Immature natural killer cell (primary cell): Measurements from ENCODE around the gene LRRC47. TPM values are rescaled to one million over a fixed set of nuclear protein-coding genes. Genes with fewer than 3 reads are reported as not detected.
"Not testable (repeated sequence)": the region's sequence is repeated elsewhere in the genome, so short reads cannot be mapped to it uniquely, and the experiment has no call there.

ENCODE experiments used
- DNase-seq, 3 donors: peaks; one replicate each; pipeline ENCODE4 v3.0.0; 2022; ENCODE audit warnings: mixed read lengths in 1 of 3
- H3K27ac Mint-ChIP-seq, 6 donors: one replicate each; pipeline ENCODE4 v1.8.0; 2020; ENCODE audit warnings: mixed read lengths in 6 of 6, mild to moderate bottlenecking in 5 of 6, inconsistent platforms in 4 of 6, moderate library complexity in 3 of 6
- H3K27me3 Mint-ChIP-seq, 3 donors: one replicate each; pipeline ENCODE4 v1.8.0; 2020 to 2021; ENCODE audit warnings: low read depth in 3 of 3, mild to moderate bottlenecking in 3 of 3, mixed read lengths in 3 of 3, moderate library complexity in 3 of 3, inconsistent platforms in 1 of 3
- H3K36me3 Mint-ChIP-seq, 3 donors: one replicate each; pipeline ENCODE4 v1.8.0; 2020; ENCODE audit warnings: mixed read lengths in 3 of 3, inconsistent platforms in 2 of 3, mild to moderate bottlenecking in 2 of 3
- H3K4me1 Mint-ChIP-seq, 2 donors: one replicate each; pipeline ENCODE4 v1.8.0; 2020; ENCODE audit warnings: inconsistent platforms in 2 of 2, mild to moderate bottlenecking in 2 of 2, mixed read lengths in 2 of 2, moderate library complexity in 1 of 2
- H3K4me3 Mint-ChIP-seq, 5 donors: one replicate each; pipeline ENCODE4 v1.8.0; 2020; ENCODE audit warnings: mild to moderate bottlenecking in 5 of 5, mixed read lengths in 5 of 5, inconsistent platforms in 3 of 5, moderate library complexity in 3 of 5
- H3K9me3 Mint-ChIP-seq, 6 donors: one replicate each; pipeline ENCODE4 v1.8.0; 2020; ENCODE audit warnings: mild to moderate bottlenecking in 6 of 6, mixed read lengths in 6 of 6, inconsistent platforms in 4 of 6, moderate library complexity in 3 of 6
- polyA plus RNA-seq, 3 donors: library from polyadenylated mRNA; unstranded; fragments of 300-500 nt; fragmentation: Illumina TruSeq; gene quantifications; one replicate each; pipeline ENCODE4 v1.2.3, GENCODE V29; 2021

Gene LRRC47
- polyA plus RNA-seq, 3 donors from 2014 or later: 19.3 to 28.3 (median 27.7) TPM

- Mint-ChIP-seq H3K27me3 (peaks cover 3 to 12% (median 7%) of the 10 kb centered on the region in 3 donors), H3K27ac (peak overlapping the region in 5 of 6 donors; percentile 49 to 95 (median 82)), H3K9me3 (no peaks in the 10 kb centered on the region), H3K4me1 (peaks cover 4 to 8% of the 10 kb centered on the region in 2 donors), H3K36me3 (peaks cover 0 to under 1% (median 0%) of the 10 kb centered on the region in 3 donors), H3K4me3 (peak overlapping the region in 1 of 5 donors; percentile 75)
- no peak for DNase-seq
These were observed 13.4 kb upstream of the LRRC47 start for GRCh38 chr1:3809680-3810079.

GRCh38 chr1:3807769-3808168, 11.5 kb upstream of the LRRC47 start:
- no peak for DNase-seq
- no peaks in the 10 kb centered on the region for H3K36me3 Mint-ChIP-seq
- no peak overlapping the region for H3K4me3 Mint-ChIP-seq
- peaks cover 3 to 19% (median 10%) of the 10 kb centered on the region in 3 donors for H3K27me3 Mint-ChIP-seq
- peak overlapping the region in 1 of 6 donors; percentile 57 for H3K27ac Mint-ChIP-seq
- H3K4me1 Mint-ChIP-seq: peaks cover 4 to 8% of the 10 kb centered on the region in 2 donors
- H3K9me3 Mint-ChIP-seq: no peaks in the 10 kb centered on the region

GRCh38 chr1:3805038-3805437, 8.7 kb upstream of the LRRC47 start:
- no peak overlapping the region for H3K4me3 Mint-ChIP-seq
- H3K27ac Mint-ChIP-seq: no peak overlapping the region
- no peaks in the 10 kb centered on the region for H3K9me3 Mint-ChIP-seq
- DNase-seq: no peak
- peaks cover 3 to 22% (median 13%) of the 10 kb centered on the region in 3 donors for H3K27me3 Mint-ChIP-seq
- peaks cover 4 to 9% of the 10 kb centered on the region in 2 donors for H3K4me1 Mint-ChIP-seq
- no peaks in the 10 kb centered on the region for H3K36me3 Mint-ChIP-seq

DNA sequence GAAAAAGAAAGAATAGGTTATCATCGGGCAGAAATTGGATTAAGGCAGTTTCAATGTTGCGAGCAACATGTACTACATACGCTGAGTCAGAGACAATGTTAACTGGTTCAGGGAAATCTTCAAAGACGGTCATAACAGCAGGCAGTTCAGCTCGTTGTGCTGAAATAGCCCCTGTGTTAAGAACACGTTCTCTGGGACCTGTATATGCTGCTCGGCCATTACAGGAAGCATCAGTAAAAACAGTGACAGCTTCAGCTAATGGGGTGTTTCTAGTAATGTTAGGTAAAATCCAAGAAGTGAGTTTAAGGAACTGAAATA, 8.3 kb upstream of the LRRC47 start:
- H3K27ac Mint-ChIP-seq, H3K4me3 Mint-ChIP-seq, H3K36me3 Mint-ChIP-seq, H3K4me1 Mint-ChIP-seq, DNase-seq, H3K9me3 Mint-ChIP-seq: not testable (repeated sequence)
- peaks cover 6 to 24% (median 13%) of the 10 kb centered on the region in 3 donors for H3K27me3 Mint-ChIP-seq

- DNase-seq: no peak
- Mint-ChIP-seq H3K27ac (peak overlapping the region in 1 of 6 donors; percentile 21), H3K36me3 (no peaks in the 10 kb centered on the region), H3K9me3 (no peaks in the 10 kb centered on the region), H3K4me1 (peaks cover 2 to 5% of the 10 kb centered on the region in 2 donors), H3K27me3 (peaks cover 6 to 24% (median 13%) of the 10 kb centered on the region in 3 donors), H3K4me3 (no peak overlapping the region)
These were observed 7.8 kb upstream of the LRRC47 start for GRCh38 chr1:3803905-3804626.

GRCh38 chr1:3800795-3801194, 4.5 kb upstream of the LRRC47 start:
- Mint-ChIP-seq H3K27me3 (peaks cover 6 to 28% (median 14%) of the 10 kb centered on the region in 3 donors), H3K4me1 (peaks cover 11 to 15% of the 10 kb centered on the region in 2 donors)
- not testable (repeated sequence) for H3K36me3 Mint-ChIP-seq, H3K4me3 Mint-ChIP-seq, H3K27ac Mint-ChIP-seq, H3K9me3 Mint-ChIP-seq, DNase-seq

DNA sequence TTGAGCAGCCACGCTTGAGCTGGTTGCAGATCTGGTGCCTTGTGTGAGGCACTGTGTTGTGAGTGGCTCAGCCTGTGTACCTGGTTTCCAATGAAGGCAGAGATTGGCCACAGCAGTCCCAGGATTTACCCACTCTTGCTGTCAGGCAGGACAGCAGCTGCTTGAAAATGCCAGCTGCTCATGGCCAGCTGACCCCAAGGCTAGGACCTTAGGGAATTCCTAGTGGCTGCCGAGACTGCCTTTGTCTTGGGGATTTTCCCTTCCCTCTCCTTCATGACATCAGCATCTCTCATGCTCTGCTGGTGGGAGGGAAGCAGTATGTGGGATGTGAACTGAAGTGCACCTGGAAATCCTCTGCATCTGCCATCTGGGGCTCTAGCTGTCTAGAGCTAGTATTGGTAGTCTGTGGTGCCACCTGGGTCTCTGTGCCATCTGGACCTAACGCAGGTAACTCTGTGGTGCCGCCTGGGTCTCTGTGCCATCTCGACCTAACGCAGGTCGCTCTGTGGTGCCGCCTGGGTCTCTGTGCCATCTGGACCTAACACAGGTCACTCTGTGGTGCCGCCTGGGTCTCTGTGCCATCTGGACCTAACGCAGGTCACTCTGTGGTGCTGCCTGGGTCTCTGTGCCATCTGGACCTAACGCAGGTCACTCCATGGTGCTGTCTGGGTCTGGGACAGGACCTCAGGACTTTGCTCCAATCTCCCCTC, 3.8 kb upstream of the LRRC47 start:
- Mint-ChIP-seq H3K4me1 (peaks cover 15 to 21% of the 10 kb centered on the region in 2 donors), H3K9me3 (no peaks in the 10 kb centered on the region), H3K27me3 (peaks cover 6 to 24% (median 16%) of the 10 kb centered on the region in 3 donors), H3K36me3 (peaks cover 3 to 4% (median 4%) of the 10 kb centered on the region in 3 donors), H3K4me3 (no peak overlapping the region), H3K27ac (no peak overlapping the region)
- DNase-seq: no peak

- no peak for DNase-seq
- Mint-ChIP-seq H3K27ac (peak overlapping the region; percentile 0 to 88 (median 84)), H3K4me1 (peaks cover 46 to 48% of the 10 kb centered on the region in 2 donors)
These were observed 664 bp downstream of the LRRC47 start for GRCh38 chr1:3795453-3796214.

DNA sequence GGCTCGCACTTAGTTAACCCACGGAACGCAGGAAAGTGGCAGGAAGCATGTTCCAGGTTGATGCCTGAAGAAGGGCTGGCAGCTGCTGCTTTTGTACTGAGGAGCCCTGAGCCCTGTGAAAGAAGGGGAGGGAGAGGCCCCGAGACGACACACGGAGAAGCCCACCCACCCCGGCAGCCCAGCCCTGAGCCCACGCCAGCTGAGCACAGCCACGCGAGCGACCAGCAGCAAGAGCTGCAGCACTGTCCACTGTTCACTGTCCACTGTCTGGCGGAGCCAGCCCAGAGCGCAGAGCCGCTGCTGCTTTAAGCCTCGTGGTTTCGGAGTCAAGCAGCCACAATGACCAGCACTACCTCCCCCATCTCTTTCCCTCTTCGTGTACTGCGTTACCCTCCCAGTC, 5.3 kb downstream of the LRRC47 start:
- Mint-ChIP-seq H3K9me3 (no peaks in the 10 kb centered on the region), H3K36me3 (peaks cover 0 to 6% (median 0%) of the 10 kb centered on the region in 3 donors), H3K4me3 (no peak overlapping the region), H3K4me1 (peaks cover 57 to 58% of the 10 kb centered on the region in 2 donors), H3K27me3 (peaks cover 3 to 7% (median 6%) of the 10 kb centered on the region in 3 donors), H3K27ac (peak overlapping the region in 1 of 6 donors; percentile 4)
- DNase-seq: no peak

More at GRCh38 chr1:3795453-3796214, 664 bp downstream of the LRRC47 start:
- H3K4me3 Mint-ChIP-seq: peak overlapping the region; percentile 81 to 91 (median 89)
- no peaks in the 10 kb centered on the region for H3K9me3 Mint-ChIP-seq
- H3K27me3 Mint-ChIP-seq: peaks cover 6 to 8% (median 7%) of the 10 kb centered on the region in 3 donors
- peaks cover 3 to 4% (median 4%) of the 10 kb centered on the region in 3 donors for H3K36me3 Mint-ChIP-seq

- DNase-seq: no peak
- H3K9me3 Mint-ChIP-seq: no peaks in the 10 kb centered on the region
- H3K4me3 Mint-ChIP-seq: no peak overlapping the region
- peaks cover 0 to 6% (median 0%) of the 10 kb centered on the region in 3 donors for H3K36me3 Mint-ChIP-seq
- no peak overlapping the region for H3K27ac Mint-ChIP-seq
- H3K27me3 Mint-ChIP-seq: peaks cover 3 to 7% (median 6%) of the 10 kb centered on the region in 3 donors
- peaks cover 56% of the 10 kb centered on the region in 2 donors for H3K4me1 Mint-ChIP-seq
These were observed 5.8 kb downstream of the LRRC47 start for GRCh38 chr1:3790500-3790923.

DNA sequence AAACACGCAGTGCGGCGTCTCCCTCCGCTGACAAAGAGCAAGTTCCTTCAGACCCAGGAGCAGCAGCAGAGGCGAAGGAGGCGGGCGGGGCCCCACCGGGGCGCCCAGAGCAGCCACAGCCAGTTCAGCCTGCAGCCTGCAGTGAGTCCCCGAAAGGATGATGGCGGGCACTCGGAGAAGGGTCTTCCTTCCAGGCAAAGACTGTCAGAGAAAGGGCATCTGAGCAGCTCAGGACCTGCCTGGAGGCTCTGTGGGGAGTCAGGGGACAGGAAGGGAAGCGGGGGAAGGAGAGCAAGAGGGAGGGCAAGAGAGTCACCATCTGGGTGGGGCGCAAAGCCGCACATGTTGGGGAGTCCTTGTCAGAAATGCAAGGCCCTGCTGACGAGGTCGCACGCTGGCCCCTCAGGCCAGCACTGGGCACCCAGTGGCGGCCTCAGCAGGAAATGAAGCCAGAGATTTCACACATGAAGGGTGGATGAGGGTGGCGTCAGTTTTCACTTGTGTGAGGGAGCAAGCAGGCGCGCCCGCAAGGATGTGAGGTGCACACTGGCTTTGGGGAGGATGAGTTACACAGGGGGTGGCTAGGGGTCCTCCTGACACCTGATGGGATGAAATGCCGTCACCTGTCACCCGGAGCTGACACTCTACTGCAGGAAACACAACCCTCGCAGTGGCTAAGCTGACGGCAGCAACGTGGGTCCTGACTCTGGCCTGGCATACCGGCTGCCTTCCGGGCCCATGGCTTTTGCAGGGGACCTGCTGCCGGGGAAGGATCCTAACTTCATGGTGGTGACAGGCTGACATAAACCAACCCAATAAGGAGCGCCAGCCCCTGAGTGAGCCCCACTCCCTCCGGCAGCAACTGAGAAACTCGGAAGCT, 6.6 kb downstream of the LRRC47 start:
- peaks cover 3 to 7% (median 6%) of the 10 kb centered on the region in 3 donors for H3K27me3 Mint-ChIP-seq
- H3K27ac Mint-ChIP-seq: peak overlapping the region in 1 of 6 donors; percentile 83
- no peak overlapping the region for H3K4me3 Mint-ChIP-seq
- peaks cover 48 to 50% of the 10 kb centered on the region in 2 donors for H3K4me1 Mint-ChIP-seq
- no peaks in the 10 kb centered on the region for H3K9me3 Mint-ChIP-seq
- H3K36me3 Mint-ChIP-seq: peaks cover 3 to 12% (median 5%) of the 10 kb centered on the region in 3 donors
- no peak for DNase-seq

GRCh38 chr1:3788756-3789420, 7.4 kb downstream of the LRRC47 start:
- no peak for DNase-seq
- Mint-ChIP-seq H3K9me3 (no peaks in the 10 kb centered on the region), H3K27ac (peak overlapping the region in 2 of 6 donors; percentile 77 to 81), H3K27me3 (peaks cover 3 to 7% (median 6%) of the 10 kb centered on the region in 3 donors), H3K4me3 (no peak overlapping the region), H3K4me1 (peaks cover 41 to 43% of the 10 kb centered on the region in 2 donors), H3K36me3 (peaks cover 3 to 19% (median 9%) of the 10 kb centered on the region in 3 donors)
